ENCODE results near the gene ABHD15. TPM values are rescaled to one million over a fixed set of nuclear protein-coding genes. Genes with fewer than 3 reads are reported as not detected.

Gene ABHD15
- total RNA-seq, 1 experiment from 2014 or later = 12.9 TPM

- Histone ChIP-seq H3K9me2 (ENCODE audit: insufficient read depth) (no peaks in the 10 kb centered on the region), H2AFZ (no peak overlapping the region), H3K4me3 (no peak overlapping the region), H3K9me3 (ENCODE audit: insufficient read depth, low read depth) (no peaks in the 10 kb centered on the region), H3F3A (ENCODE audit: insufficient read depth, low read depth) (peaks cover 8% of the 10 kb centered on the region; the same call in 1 of the 2 replicates), H3K79me2 (ENCODE audit: low read depth) (no peaks in the 10 kb centered on the region), H3K4me1 (replicated peaks; ENCODE audit: insufficient read depth) (no peaks in the 10 kb centered on the region), H3K4me2 (no peak overlapping the region), H4K20me1 (ENCODE audit: insufficient read depth) (no peaks in the 10 kb centered on the region; the same call in 1 of the 2 replicates), H3K36me3 (ENCODE audit: low read depth) (peaks cover 18% of the 10 kb centered on the region), H3K27me3 (ENCODE audit: insufficient read depth, low read depth) (no peaks in the 10 kb centered on the region), H3K27ac (no peak overlapping the region)
- intact Hi-C loops (cut with micrococcal nuclease; ENCODE audit: unreplicated experiment) = no loop called here
- BruUV-seq (replicated peaks) = no TSS peak
- TF ChIP-seq EZH2 (IDR thresholded peaks at IDR 0.05; ENCODE audit: low read depth) = no peak
- TF ChIP-seq CTCF (conservative IDR thresholded peaks at IDR 0.05) = no peak
- ChIA-PET CTCF (no interaction called here), POLR2A (ENCODE audit: unreplicated experiment) (no interaction called here)
- no peak for DNase-seq
Observed at GRCh38 chr17:29510953-29511352, 55.9 kb downstream of the ABHD15 start.

Other genes starting within 250 kb of the ABHD15 start
- 39.0 and 51.1 TPM in 2 replicates for gene TAOK1, start 176.7 kb downstream of the ABHD15 start, total RNA-seq (2021)
- gene TP53I13, start 1.7 kb upstream of the ABHD15 start, total RNA-seq (2021) = 46.9 and 68.8 TPM in 2 replicates
- 84.8 and 100 TPM in 2 replicates for gene GIT1, start 22.6 kb upstream of the ABHD15 start, total RNA-seq (2021)
- gene ANKRD13B, start 26.1 kb upstream of the ABHD15 start, total RNA-seq (2021) = 28.4 and 43.2 TPM in 2 replicates
- 35.0 and 52.1 TPM in 2 replicates for gene CORO6, start 55.9 kb upstream of the ABHD15 start, total RNA-seq (2021)

All from PC-9 (cell line).